ENCODE results near the gene HIVEP2.

GRCh38 chr6:142725024-142725770, 219.8 kb downstream of the HIVEP2 start:
- TF ChIP-seq POLR2A (IDR thresholded peaks at IDR 0.05): no peak
- TF ChIP-seq CTCF (IDR thresholded peaks at IDR 0.05): no peak

Data from lower leg skin (tissue), 3 donors.